ENCODE results near the gene LKAAEAR1.

LKAAEAR1 gene

GRCh38 chr20:64033981-64034493, 50.2 kb downstream of the LKAAEAR1 start:
- DNase-seq: no peak
